ENCODE results near the gene CHRD.
"Not testable (repeated sequence)": the region's sequence is repeated elsewhere in the genome, so short reads cannot be mapped to it uniquely, and the experiment has no call there.

CHRD gene

GRCh38 chr3:184419171-184419570 lies 39.3 kb downstream of the CHRD start:
- Histone ChIP-seq H3K27ac (ENCODE audit: insufficient read depth, low read length, poor library complexity, severe bottlenecking) (no peak overlapping the region), H3K36me3 (ENCODE audit: control insufficient read depth, insufficient read depth, low read length) (no peaks in the 10 kb centered on the region), H3K4me3 (ENCODE audit: insufficient read depth, low read depth, low read length, poor library complexity, severe bottlenecking) (no peak overlapping the region), H3K4me1 (ENCODE audit: control insufficient read depth, insufficient read depth, low read length, poor library complexity, severe bottlenecking) (no peaks in the 10 kb centered on the region), H3K27me3 (replicated peaks; ENCODE audit: control insufficient read depth, insufficient read depth, low read length, poor library complexity, severe bottlenecking) (no peaks in the 10 kb centered on the region), H3K9me3 (ENCODE audit: control insufficient read depth, low read length) (no peaks in the 10 kb centered on the region)
- DNase-seq = no peak

DNA sequence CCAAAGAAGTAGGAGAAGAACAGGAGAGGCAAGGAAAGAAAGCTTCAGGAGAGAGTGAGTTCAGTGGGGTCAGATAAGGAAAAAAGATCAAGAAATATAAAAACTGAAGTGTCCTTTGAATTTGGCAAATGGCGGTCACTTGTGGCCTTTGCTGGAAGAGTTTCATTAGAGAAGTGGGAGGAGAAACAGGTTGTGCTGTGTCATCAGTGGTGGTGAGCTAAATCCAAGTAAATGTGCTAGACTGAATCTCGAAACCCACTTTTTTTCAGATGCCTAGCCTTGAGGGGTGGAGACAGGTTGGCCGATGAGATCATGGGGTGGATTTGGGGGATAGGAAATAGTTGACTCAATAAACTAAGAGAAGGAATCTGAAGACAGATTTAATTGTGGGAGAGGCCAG lies 43.7 kb downstream of the CHRD start:
- Histone ChIP-seq H3K27me3 (replicated peaks; ENCODE audit: control insufficient read depth, insufficient read depth, low read length, poor library complexity, severe bottlenecking) (no peaks in the 10 kb centered on the region), H3K27ac (ENCODE audit: insufficient read depth, low read length, poor library complexity, severe bottlenecking) (no peak overlapping the region), H3K36me3 (ENCODE audit: control insufficient read depth, insufficient read depth, low read length) (no peaks in the 10 kb centered on the region), H3K9me3 (ENCODE audit: control insufficient read depth, low read length) (no peaks in the 10 kb centered on the region), H3K4me1 (ENCODE audit: control insufficient read depth, insufficient read depth, low read length, poor library complexity, severe bottlenecking) (no peaks in the 10 kb centered on the region), H3K4me3 (ENCODE audit: insufficient read depth, low read depth, low read length, poor library complexity, severe bottlenecking) (no peak overlapping the region)
- DNase-seq = no peak

- H3K4me1 ChIP-seq (ENCODE audit: control insufficient read depth, insufficient read depth, low read length, poor library complexity, severe bottlenecking) = no peaks in the 10 kb centered on the region
- H3K9me3 ChIP-seq (ENCODE audit: control insufficient read depth, low read length) = no peaks in the 10 kb centered on the region
- H3K4me3 ChIP-seq (ENCODE audit: insufficient read depth, low read depth, low read length, poor library complexity, severe bottlenecking) = no peak overlapping the region
- no peak for DNase-seq
- no peaks in the 10 kb centered on the region for H3K36me3 ChIP-seq (ENCODE audit: control insufficient read depth, insufficient read depth, low read length)
- no peak overlapping the region for H3K27ac ChIP-seq (ENCODE audit: insufficient read depth, low read length, poor library complexity, severe bottlenecking)
- H3K27me3 ChIP-seq (replicated peaks; ENCODE audit: control insufficient read depth, insufficient read depth, low read length, poor library complexity, severe bottlenecking) = no peaks in the 10 kb centered on the region
Measured at GRCh38 chr3:184426691-184427141, 46.9 kb downstream of the CHRD start.

GRCh38 chr3:184428561-184429175 lies 48.8 kb downstream of the CHRD start:
- Histone ChIP-seq H3K4me1 (ENCODE audit: control insufficient read depth, insufficient read depth, low read length, poor library complexity, severe bottlenecking) (no peaks in the 10 kb centered on the region), H3K4me3 (ENCODE audit: insufficient read depth, low read depth, low read length, poor library complexity, severe bottlenecking) (no peak overlapping the region), H3K27me3 (replicated peaks; ENCODE audit: control insufficient read depth, insufficient read depth, low read length, poor library complexity, severe bottlenecking) (no peaks in the 10 kb centered on the region), H3K9me3 (ENCODE audit: control insufficient read depth, low read length) (no peaks in the 10 kb centered on the region), H3K27ac (ENCODE audit: insufficient read depth, low read length, poor library complexity, severe bottlenecking) (no peak overlapping the region), H3K36me3 (ENCODE audit: control insufficient read depth, insufficient read depth, low read length) (no peaks in the 10 kb centered on the region)
- no peak for DNase-seq

- no peaks in the 10 kb centered on the region for H3K4me1 ChIP-seq (ENCODE audit: control insufficient read depth, insufficient read depth, low read length, poor library complexity, severe bottlenecking)
Measured at GRCh38 chr3:184429786-184430185, 49.9 kb downstream of the CHRD start.

GRCh38 chr3:184430940-184431339 lies 51.1 kb downstream of the CHRD start:
- H3K27me3 ChIP-seq (replicated peaks; ENCODE audit: control insufficient read depth, insufficient read depth, low read length, poor library complexity, severe bottlenecking) = no peaks in the 10 kb centered on the region
- H3K27ac ChIP-seq (ENCODE audit: insufficient read depth, low read length, poor library complexity, severe bottlenecking) = no peak overlapping the region
- no peaks in the 10 kb centered on the region for H3K4me1 ChIP-seq (ENCODE audit: control insufficient read depth, insufficient read depth, low read length, poor library complexity, severe bottlenecking)
- H3K36me3 ChIP-seq (ENCODE audit: control insufficient read depth, insufficient read depth, low read length) = no peaks in the 10 kb centered on the region
- no peaks in the 10 kb centered on the region for H3K9me3 ChIP-seq (ENCODE audit: control insufficient read depth, low read length)
- no peak overlapping the region for H3K4me3 ChIP-seq (ENCODE audit: insufficient read depth, low read depth, low read length, poor library complexity, severe bottlenecking)
- no peak for DNase-seq

More at GRCh38 chr3:184429786-184430185, 49.9 kb downstream of the CHRD start:
- DNase-seq = no peak
- Histone ChIP-seq H3K9me3 (ENCODE audit: control insufficient read depth, low read length) (no peaks in the 10 kb centered on the region), H3K4me3 (ENCODE audit: insufficient read depth, low read depth, low read length, poor library complexity, severe bottlenecking) (no peak overlapping the region), H3K36me3 (ENCODE audit: control insufficient read depth, insufficient read depth, low read length) (no peaks in the 10 kb centered on the region), H3K27me3 (replicated peaks; ENCODE audit: control insufficient read depth, insufficient read depth, low read length, poor library complexity, severe bottlenecking) (no peaks in the 10 kb centered on the region), H3K27ac (ENCODE audit: insufficient read depth, low read length, poor library complexity, severe bottlenecking) (no peak overlapping the region)

DNA sequence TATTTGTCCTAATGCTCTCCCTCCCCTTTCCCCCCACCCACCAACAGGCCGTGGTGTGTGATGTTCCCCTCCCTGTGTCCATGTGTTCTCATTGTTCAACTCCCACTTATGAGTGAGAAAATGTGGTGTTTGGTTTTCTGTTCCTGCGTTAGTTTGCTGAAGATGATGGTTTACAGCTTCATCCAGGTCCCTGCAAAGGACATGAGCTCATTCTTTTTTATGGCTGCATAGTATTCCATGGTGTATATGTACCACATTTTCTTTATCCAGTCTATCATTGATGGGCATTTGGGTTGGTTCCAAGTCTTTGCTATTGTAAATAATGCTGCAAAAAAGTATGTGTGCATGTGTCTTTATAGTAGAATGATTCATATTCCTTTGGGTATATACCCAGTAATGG lies 53.3 kb downstream of the CHRD start:
- H3K27me3 ChIP-seq (replicated peaks; ENCODE audit: control insufficient read depth, insufficient read depth, low read length, poor library complexity, severe bottlenecking); H3K4me3 ChIP-seq (ENCODE audit: insufficient read depth, low read depth, low read length, poor library complexity, severe bottlenecking); H3K36me3 ChIP-seq (ENCODE audit: control insufficient read depth, insufficient read depth, low read length): not testable (repeated sequence)

GRCh38 chr3:184439096-184439495 lies 59.2 kb downstream of the CHRD start:
- no peaks in the 10 kb centered on the region for H3K9me3 ChIP-seq (ENCODE audit: control insufficient read depth, low read length)
- H3K4me3 ChIP-seq (ENCODE audit: insufficient read depth, low read depth, low read length, poor library complexity, severe bottlenecking) = no peak overlapping the region
- H3K4me1 ChIP-seq (ENCODE audit: control insufficient read depth, insufficient read depth, low read length, poor library complexity, severe bottlenecking) = no peaks in the 10 kb centered on the region
- H3K27ac ChIP-seq (ENCODE audit: insufficient read depth, low read length, poor library complexity, severe bottlenecking) = no peak overlapping the region
- H3K36me3 ChIP-seq (ENCODE audit: control insufficient read depth, insufficient read depth, low read length) = no peaks in the 10 kb centered on the region
- H3K27me3 ChIP-seq (replicated peaks; ENCODE audit: control insufficient read depth, insufficient read depth, low read length, poor library complexity, severe bottlenecking) = no peaks in the 10 kb centered on the region
- DNase-seq = no peak

More for the DNA sequence above, 53.3 kb downstream of the CHRD start:
- H3K9me3 ChIP-seq (ENCODE audit: control insufficient read depth, low read length); DNase-seq; H3K4me1 ChIP-seq (ENCODE audit: control insufficient read depth, insufficient read depth, low read length, poor library complexity, severe bottlenecking); H3K27ac ChIP-seq (ENCODE audit: insufficient read depth, low read length, poor library complexity, severe bottlenecking): not testable (repeated sequence)

All from effector memory CD4-positive, alpha-beta T cell (primary cell).